Stomach (tissue), 9 donors: ENCODE measurements around the gene TSGA10IP. TPM values are rescaled to one million over a fixed set of nuclear protein-coding genes. Genes with fewer than 3 reads are reported as not detected.

Experiments
- DNase-seq, 2 donors: peaks; one replicate each; pipeline versions ENCODE4 v3.0.0 to v3.0.0-alpha.2; 2013 to 2019
- H3K27ac ChIP-seq, 5 donors: fragments of 200-600 bp in 4 of 5; sonication (generic) in 4 of 5; one replicate each; pipeline ENCODE4 v1.5.1; 2013 to 2019; ENCODE audit warnings: mild to moderate bottlenecking in 1 of 5, moderate library complexity in 1 of 5
- H3K27me3 ChIP-seq, 3 donors: fragments of 200-600 bp; sonication (generic); one replicate each; pipeline ENCODE4 v1.5.1; 2017 to 2019; ENCODE audit warnings: mixed run types in 1 of 3
- H3K36me3 ChIP-seq, 4 donors: fragments of 200-600 bp; sonication (generic); 1 replicate in 3 of 4; 2 replicates in 1 of 4; pipeline ENCODE4 v1.5.1; 2016 to 2019
- H3K4me1 ChIP-seq, 4 donors: fragments of 200-600 bp; sonication (generic); one replicate each; pipeline ENCODE4 v1.5.1; 2016 to 2019
- H3K4me3 ChIP-seq, 4 donors: fragments of 200-600 bp; sonication (generic) in 3 of 4; one replicate each; pipeline ENCODE4 v1.5.1; 2016 to 2019; ENCODE audit warnings: mild to moderate bottlenecking in 1 of 4
- H3K9me3 ChIP-seq, 4 donors: fragments of 200-600 bp; sonication (generic); one replicate each; pipeline ENCODE4 v1.5.1; 2016 to 2019
- EP300 ChIP-seq: sonication (generic); formaldehyde crosslinking; IDR thresholded peaks from one replicate; pipeline ENCODE4 v1.6.1; 2017; ENCODE audit warnings: antibody characterized with exemption
- POLR2A ChIP-seq, 4 donors: fragments of 450-650 bp; IDR thresholded peaks; one replicate each; pipeline ENCODE4 v1.6.1; 2016; ENCODE audit warnings: antibody characterized with exemption in 4 of 4, control low read depth in 2 of 4, mild to moderate bottlenecking in 1 of 4, moderate library complexity in 1 of 4
- POLR2AphosphoS5 ChIP-seq, 3 donors: sonication (generic); formaldehyde crosslinking; IDR thresholded peaks; one replicate each; pipeline ENCODE4 v1.6.1; 2016; ENCODE audit warnings: antibody characterized with exemption in 3 of 3
- WGBS, 5 donors: extraction: QIAGEN DNeasy Blood & Tissue Kit in 3 of 5; methylation state at CpG; one replicate each; pipeline versions ENCODE4 v1.1.5 to v1.1.7; 2013 to 2018; 5-methylcytosine and 5-hydroxymethylcytosine counted together
- intact Hi-C: fragments of 100-400 bp; cut with DNase I; formaldehyde crosslinking; loops from one replicate; pipeline ENCODE4 v1.15.1; 2023; ENCODE audit warnings: low total_unique reads
- polyA plus RNA-seq, 3 donors: library from polyadenylated mRNA; stranded (reverse); fragments of 200-250 nt; gene quantifications; one replicate each; pipeline ENCODE4 v1.2.3, GENCODE V29; 2013
- total RNA-seq, 5 donors: library from RNA; depleted of rRNA; stranded (reverse); fragments of >200 nt; gene quantifications; one replicate each; pipeline versions ENCODE4 v1.1.0 to v1.2.3, GENCODE V29; 2014 to 2016
- TF ChIP-seq, protein P1 (sequence below), 7 experiments: fragments of 450-650 bp in 4 of 7; fragments of 200-600 bp in 3 of 7; sonication (generic) in 3 of 7; IDR thresholded peaks; one replicate each; pipeline ENCODE4 v1.5.1; 2016 to 2019; ENCODE audit warnings: antibody characterized with exemption in 7 of 7, control low read depth in 2 of 7, mild to moderate bottlenecking in 1 of 7
- donor health status: healthy with polysubstance abuse.
- donor health status: Bipolar disorder and iron deficiency.
- donor health status: healthy.

TSGA10IP gene
- total and polyA plus RNA-seq, 8 donors, result not detected

DNA sequence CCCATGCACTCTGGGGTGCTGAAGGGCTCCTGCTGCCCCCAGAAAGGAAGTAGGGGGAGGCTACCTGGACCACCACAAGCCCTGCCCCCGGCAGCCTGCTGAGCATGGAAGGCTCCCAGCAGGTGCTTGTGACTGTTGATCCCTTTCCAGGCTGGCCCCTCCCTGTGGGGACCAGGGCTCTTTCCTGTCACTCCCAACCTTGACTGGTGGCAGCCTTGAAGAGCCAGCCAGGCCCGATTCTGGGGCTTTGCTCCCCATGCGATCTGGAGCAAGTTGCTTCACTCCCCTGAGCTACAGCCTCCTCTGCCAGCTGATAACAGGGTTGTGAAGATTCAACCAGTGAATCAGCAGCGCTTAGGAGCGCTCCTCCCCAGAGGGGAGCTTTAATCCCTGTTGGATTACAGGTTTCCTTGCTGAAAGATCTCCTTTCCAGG lies 61.9 kb downstream of the TSGA10IP start:
- DNase-seq, result no peak
- Histone ChIP-seq H3K4me3 (no peak overlapping the region), H3K27ac (no peak overlapping the region), H3K27me3 (peaks cover 0 to 23% (median 13%) of the 10 kb centered on the region in 3 donors), H3K36me3 (peaks cover 11 to 26% (median 20%) of the 10 kb centered on the region in 4 donors), H3K4me1 (peaks cover 15 to 25% (median 21%) of the 10 kb centered on the region in 4 donors), H3K9me3 (no peaks in the 10 kb centered on the region)
- intact Hi-C loops, result no loop called here
- no peak for TF ChIP-seq POLR2AphosphoS5 (IDR thresholded peaks at IDR 0.05)
- TF ChIP-seq EP300, result no peak
- TF ChIP-seq POLR2A (IDR thresholded peaks at IDR 0.05), result no peak
- TF ChIP-seq, protein P1, sequence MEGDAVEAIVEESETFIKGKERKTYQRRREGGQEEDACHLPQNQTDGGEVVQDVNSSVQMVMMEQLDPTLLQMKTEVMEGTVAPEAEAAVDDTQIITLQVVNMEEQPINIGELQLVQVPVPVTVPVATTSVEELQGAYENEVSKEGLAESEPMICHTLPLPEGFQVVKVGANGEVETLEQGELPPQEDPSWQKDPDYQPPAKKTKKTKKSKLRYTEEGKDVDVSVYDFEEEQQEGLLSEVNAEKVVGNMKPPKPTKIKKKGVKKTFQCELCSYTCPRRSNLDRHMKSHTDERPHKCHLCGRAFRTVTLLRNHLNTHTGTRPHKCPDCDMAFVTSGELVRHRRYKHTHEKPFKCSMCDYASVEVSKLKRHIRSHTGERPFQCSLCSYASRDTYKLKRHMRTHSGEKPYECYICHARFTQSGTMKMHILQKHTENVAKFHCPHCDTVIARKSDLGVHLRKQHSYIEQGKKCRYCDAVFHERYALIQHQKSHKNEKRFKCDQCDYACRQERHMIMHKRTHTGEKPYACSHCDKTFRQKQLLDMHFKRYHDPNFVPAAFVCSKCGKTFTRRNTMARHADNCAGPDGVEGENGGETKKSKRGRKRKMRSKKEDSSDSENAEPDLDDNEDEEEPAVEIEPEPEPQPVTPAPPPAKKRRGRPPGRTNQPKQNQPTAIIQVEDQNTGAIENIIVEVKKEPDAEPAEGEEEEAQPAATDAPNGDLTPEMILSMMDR (IDR thresholded peaks at IDR 0.05), result no peak
- WGBS, 5 donors, result 35 to 43% (median 40%) methylated on average over 5 of the region's 5 CpGs; no CpG with 5 or more reads in 1 of the 5 donors

DNA sequence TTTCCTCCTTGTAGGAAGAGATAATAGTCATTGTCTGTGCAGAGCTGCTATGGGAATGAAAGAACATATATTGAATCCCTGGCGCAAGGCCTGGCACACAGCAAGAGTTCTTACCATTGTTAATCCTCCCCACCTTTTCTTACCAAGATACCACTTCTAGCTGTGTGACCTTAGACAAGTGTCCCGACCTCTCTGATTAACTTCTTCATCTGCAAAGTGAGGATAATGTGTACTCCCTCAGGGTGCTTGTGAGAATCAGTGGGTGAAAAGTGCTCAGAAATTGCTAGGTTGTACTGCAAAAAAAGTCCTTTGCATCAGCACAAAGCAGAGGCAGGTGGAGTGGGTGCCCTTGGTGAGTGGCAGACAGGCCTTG lies 62.8 kb downstream of the TSGA10IP start:
- intact Hi-C loops, result no loop called here

DNA sequence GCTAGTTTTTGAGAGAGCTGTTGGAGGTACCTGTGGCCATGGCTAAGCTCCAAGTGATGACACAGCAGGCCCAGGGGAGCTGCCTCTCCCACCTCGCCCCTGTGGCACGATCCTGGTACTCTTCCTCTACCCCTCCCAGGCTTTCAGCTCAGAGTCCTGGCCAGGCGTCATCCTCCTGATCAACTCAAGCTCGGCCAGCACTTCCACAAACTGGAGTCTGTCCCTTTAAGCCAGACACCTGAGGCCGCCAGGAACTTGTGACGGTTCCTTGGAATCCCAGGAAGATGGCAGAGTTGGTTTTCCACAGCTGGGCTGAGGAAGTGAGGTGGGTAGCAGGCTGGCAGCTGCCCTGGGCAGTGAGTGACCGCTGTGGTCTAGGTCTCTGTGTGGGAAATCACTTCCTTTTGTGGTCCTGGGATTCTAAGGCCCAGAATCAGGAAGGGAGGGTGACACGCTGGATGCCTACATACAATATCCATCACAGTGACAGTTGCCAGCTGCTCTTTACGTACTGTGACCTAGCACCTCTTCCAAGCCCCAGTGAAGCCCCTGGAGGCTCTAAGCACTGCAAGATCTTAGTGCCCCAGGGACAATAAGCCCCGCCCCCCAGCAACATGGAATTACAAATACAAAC lies 63.3 kb downstream of the TSGA10IP start:
- no peak overlapping the region for H3K4me3 ChIP-seq
- H3K4me1 ChIP-seq, result peaks cover 5 to 24% (median 15%) of the 10 kb centered on the region in 4 donors
- TF ChIP-seq EP300, result no peak
- TF ChIP-seq, protein P1 (IDR thresholded peaks at IDR 0.05), result no peak
- TF ChIP-seq POLR2AphosphoS5 (IDR thresholded peaks at IDR 0.05), result no peak
- no peak for TF ChIP-seq POLR2A (IDR thresholded peaks at IDR 0.05)
- peaks cover 11 to 24% (median 19%) of the 10 kb centered on the region in 4 donors for H3K36me3 ChIP-seq
- H3K9me3 ChIP-seq, result no peaks in the 10 kb centered on the region
- no peak overlapping the region for H3K27ac ChIP-seq
- intact Hi-C loops, result no loop called here
- DNase-seq, result no peak
- WGBS, 5 donors, result 46 to 60% (median 55%) methylated on average over 10 of the region's 10 CpGs
- peaks cover 0 to 36% (median 24%) of the 10 kb centered on the region in 3 donors for H3K27me3 ChIP-seq

More for the DNA sequence above, 62.8 kb downstream of the TSGA10IP start:
- Histone ChIP-seq H3K27me3 (peaks cover 0 to 31% (median 21%) of the 10 kb centered on the region in 3 donors), H3K4me3 (no peak overlapping the region), H3K36me3 (peaks cover 11 to 26% (median 20%) of the 10 kb centered on the region in 4 donors), H3K4me1 (peaks cover 10 to 29% (median 20%) of the 10 kb centered on the region in 4 donors), H3K27ac (no peak overlapping the region), H3K9me3 (no peaks in the 10 kb centered on the region)
- DNase-seq, result no peak
- TF ChIP-seq POLR2A (IDR thresholded peaks at IDR 0.05) (no peak), POLR2AphosphoS5 (IDR thresholded peaks at IDR 0.05) (no peak), EP300 (no peak)
- TF ChIP-seq, protein P1 (IDR thresholded peaks at IDR 0.05), result no peak
- WGBS, 5 donors, result 61 to 96% (median 89%) methylated on average over 2 of the region's 2 CpGs

Other genes starting within 250 kb of the TSGA10IP start
- 10 to 100 TPM; 13.3 to 99.1 (median 58.7) TPM for gene KAT5, start 233.2 kb upstream of the TSGA10IP start, total RNA-seq
- gene KAT5, start 233.2 kb upstream of the TSGA10IP start, polyA plus RNA-seq, result 10 to 100 TPM; 51.5 to 76.8 (median 53.5) TPM
- gene RNASEH2C, start 224.7 kb upstream of the TSGA10IP start, total RNA-seq, result 100 to 1,000 TPM in 1 of 5 donors, 10 to 100 TPM in 4; 14.1 to 171 (median 49.0) TPM
- 10 to 100 TPM; 69.2 to 86.4 (median 83.9) TPM for gene RNASEH2C, start 224.7 kb upstream of the TSGA10IP start, polyA plus RNA-seq
- 10 to 100 TPM in 4 of 5 donors, 1 to 10 TPM in 1; 7.3 to 44.9 (median 19.6) TPM for gene AP5B1, start 164.5 kb upstream of the TSGA10IP start, total RNA-seq
- gene AP5B1, start 164.5 kb upstream of the TSGA10IP start, polyA plus RNA-seq, result 1 to 10 TPM; 3.6 to 5.1 (median 3.7) TPM
- gene OVOL1, start 158.4 kb upstream of the TSGA10IP start, total RNA-seq, result 100 to 1,000 TPM in 1 of 5 donors, 10 to 100 TPM in 1, 1 to 10 TPM in 2, not detected in 1; 1.2 to 120 (median 9.9) TPM
- 1 to 10 TPM in 2 of 3 donors, under 1 TPM in 1; 0.92 to 7.8 (median 1.3) TPM for gene OVOL1, start 158.4 kb upstream of the TSGA10IP start, polyA plus RNA-seq
- 1 to 10 TPM in 2 of 5 donors, under 1 TPM in 1, not detected in 2; 0.29 to 1.4 (median 1.3) TPM for gene SNX32, start 111.5 kb upstream of the TSGA10IP start, total RNA-seq
- under 1 TPM; 0.25 to 0.90 (median 0.61) TPM for gene SNX32, start 111.5 kb upstream of the TSGA10IP start, polyA plus RNA-seq
- gene CFL1, start 87.3 kb upstream of the TSGA10IP start, total RNA-seq, result 1,000 to 10,000 TPM in 1 of 5 donors, 100 to 1,000 TPM in 4; 389 to 1,430 (median 677) TPM
- gene CFL1, start 87.3 kb upstream of the TSGA10IP start, polyA plus RNA-seq, result 100 to 1,000 TPM; 534 to 874 (median 658) TPM
- 100 to 1,000 TPM in 2 of 5 donors, 10 to 100 TPM in 3; 26.4 to 162 (median 81.1) TPM for gene MUS81, start 85.0 kb upstream of the TSGA10IP start, total RNA-seq
- gene MUS81, start 85.0 kb upstream of the TSGA10IP start, polyA plus RNA-seq, result 10 to 100 TPM; 32.7 to 64.6 (median 32.9) TPM
- gene EFEMP2, start 72.7 kb upstream of the TSGA10IP start, total RNA-seq, result 10 to 100 TPM; 21.0 to 34.4 (median 23.3) TPM
- gene EFEMP2, start 72.7 kb upstream of the TSGA10IP start, polyA plus RNA-seq, result 10 to 100 TPM; 31.8 to 37.9 (median 36.0) TPM
- gene CTSW, start 65.6 kb upstream of the TSGA10IP start, total RNA-seq, result 1 to 10 TPM in 2 of 5 donors, under 1 TPM in 1, not detected in 2; 0.58 to 2.2 (median 1.1) TPM
- gene CTSW, start 65.6 kb upstream of the TSGA10IP start, polyA plus RNA-seq, result 1 to 10 TPM in 2 of 3 donors, under 1 TPM in 1; 0.43 to 2.7 (median 1.6) TPM
- 100 to 1,000 TPM in 2 of 5 donors, 10 to 100 TPM in 3; 25.4 to 488 (median 74.3) TPM for gene FIBP, start 57.0 kb upstream of the TSGA10IP start, total RNA-seq
- 10 to 100 TPM; 45.2 to 76.5 (median 66.0) TPM for gene FIBP, start 57.0 kb upstream of the TSGA10IP start, polyA plus RNA-seq
- 10 to 100 TPM in 4 of 5 donors, 1 to 10 TPM in 1; 7.0 to 68.9 (median 20.6) TPM for gene CCDC85B, start 54.8 kb upstream of the TSGA10IP start, total RNA-seq
- 10 to 100 TPM; 25.1 to 50.4 (median 42.5) TPM for gene CCDC85B, start 54.8 kb upstream of the TSGA10IP start, polyA plus RNA-seq
- gene FOSL1, start 45.1 kb upstream of the TSGA10IP start, total RNA-seq, result 10 to 100 TPM in 1 of 5 donors, 1 to 10 TPM in 2, not detected in 2; 1.7 to 43.3 (median 1.9) TPM
- gene FOSL1, start 45.1 kb upstream of the TSGA10IP start, polyA plus RNA-seq, result 10 to 100 TPM in 2 of 3 donors, 1 to 10 TPM in 1; 7.0 to 14.7 (median 14.1) TPM
- 10 to 100 TPM in 3 of 5 donors, 1 to 10 TPM in 2; 3.1 to 16.8 (median 10.1) TPM for gene C11orf68, start 26.4 kb upstream of the TSGA10IP start, total RNA-seq
- 10 to 100 TPM; 26.9 to 31.3 (median 29.6) TPM for gene C11orf68, start 26.4 kb upstream of the TSGA10IP start, polyA plus RNA-seq
- 100 to 1,000 TPM in 1 of 5 donors, 10 to 100 TPM in 4; 13.3 to 133 (median 49.2) TPM for gene DRAP1, start 26.1 kb upstream of the TSGA10IP start, total RNA-seq
- gene DRAP1, start 26.1 kb upstream of the TSGA10IP start, polyA plus RNA-seq, result 10 to 100 TPM; 64.0 to 89.2 (median 77.9) TPM
- 100 to 1,000 TPM in 2 of 5 donors, 10 to 100 TPM in 3; 26.1 to 278 (median 38.4) TPM for gene SART1, start 16.3 kb downstream of the TSGA10IP start, total RNA-seq
- 10 to 100 TPM; 76.1 to 93.2 (median 88.9) TPM for gene SART1, start 16.3 kb downstream of the TSGA10IP start, polyA plus RNA-seq
- gene EIF1AD, start 56.7 kb downstream of the TSGA10IP start, total RNA-seq, result 10 to 100 TPM in 2 of 5 donors, 1 to 10 TPM in 2, not detected in 1; 3.8 to 26.1 (median 12.9) TPM
- gene EIF1AD, start 56.7 kb downstream of the TSGA10IP start, polyA plus RNA-seq, result 10 to 100 TPM; 10.5 to 13.6 (median 13.1) TPM
- gene BANF1, start 57.0 kb downstream of the TSGA10IP start, total RNA-seq, result 10 to 100 TPM; 12.3 to 58.4 (median 27.2) TPM
- 100 to 1,000 TPM; 150 to 207 (median 180) TPM for gene BANF1, start 57.0 kb downstream of the TSGA10IP start, polyA plus RNA-seq
- 10 to 100 TPM in 1 of 5 donors, not detected in 4; 47.8 TPM for gene CST6, start 66.5 kb downstream of the TSGA10IP start, total RNA-seq
- gene CST6, start 66.5 kb downstream of the TSGA10IP start, polyA plus RNA-seq, result 1 to 10 TPM in 1 of 3 donors, under 1 TPM in 1, not detected in 1; 0.50 to 6.6 TPM
- gene CATSPER1, start 81.0 kb downstream of the TSGA10IP start, total RNA-seq, result not detected
- 1 to 10 TPM in 1 of 3 donors, under 1 TPM in 2; 0.08 to 1.4 (median 0.68) TPM for gene CATSPER1, start 81.0 kb downstream of the TSGA10IP start, polyA plus RNA-seq
- gene GAL3ST3, start 103.7 kb downstream of the TSGA10IP start, total RNA-seq, result not detected
- gene GAL3ST3, start 103.7 kb downstream of the TSGA10IP start, polyA plus RNA-seq, result not detected
- 100 to 1,000 TPM in 4 of 5 donors, 10 to 100 TPM in 1; 52.7 to 366 (median 164) TPM for gene SF3B2, start 106.9 kb downstream of the TSGA10IP start, total RNA-seq
- 100 to 1,000 TPM in 1 of 3 donors, 10 to 100 TPM in 2; 71.4 to 110 (median 99.9) TPM for gene SF3B2, start 106.9 kb downstream of the TSGA10IP start, polyA plus RNA-seq
- 100 to 1,000 TPM in 2 of 5 donors, 10 to 100 TPM in 3; 47.0 to 269 (median 57.4) TPM for gene PACS1, start 124.8 kb downstream of the TSGA10IP start, total RNA-seq
- gene PACS1, start 124.8 kb downstream of the TSGA10IP start, polyA plus RNA-seq, result 10 to 100 TPM; 14.7 to 24.3 (median 18.2) TPM